Stomach (tissue), 4 donors: Measurements from ENCODE around the gene AMBP.

Experiments
- EP300 ChIP-seq: sonication (generic); formaldehyde crosslinking; IDR thresholded peaks from one replicate; pipeline ENCODE4 v1.6.1; 2017; ENCODE audit warnings: antibody characterized with exemption
- POLR2A ChIP-seq, 4 donors: fragments of 450-650 bp; IDR thresholded peaks; one replicate each; pipeline ENCODE4 v1.6.1; 2016; ENCODE audit warnings: antibody characterized with exemption in 4 of 4, control low read depth in 2 of 4, mild to moderate bottlenecking in 1 of 4, moderate library complexity in 1 of 4
- TF ChIP-seq, protein P1 (sequence below), 7 experiments: fragments of 450-650 bp in 4 of 7; fragments of 200-600 bp in 3 of 7; sonication (generic) in 3 of 7; IDR thresholded peaks; one replicate each; pipeline ENCODE4 v1.5.1; 2016 to 2019; ENCODE audit warnings: antibody characterized with exemption in 7 of 7, control low read depth in 2 of 7, mild to moderate bottlenecking in 1 of 7

GRCh38 chr9:114017741-114018715 is 60.1 kb downstream of the AMBP start:
- TF ChIP-seq POLR2A (IDR thresholded peaks at IDR 0.05), result no peak
- TF ChIP-seq, protein P1, sequence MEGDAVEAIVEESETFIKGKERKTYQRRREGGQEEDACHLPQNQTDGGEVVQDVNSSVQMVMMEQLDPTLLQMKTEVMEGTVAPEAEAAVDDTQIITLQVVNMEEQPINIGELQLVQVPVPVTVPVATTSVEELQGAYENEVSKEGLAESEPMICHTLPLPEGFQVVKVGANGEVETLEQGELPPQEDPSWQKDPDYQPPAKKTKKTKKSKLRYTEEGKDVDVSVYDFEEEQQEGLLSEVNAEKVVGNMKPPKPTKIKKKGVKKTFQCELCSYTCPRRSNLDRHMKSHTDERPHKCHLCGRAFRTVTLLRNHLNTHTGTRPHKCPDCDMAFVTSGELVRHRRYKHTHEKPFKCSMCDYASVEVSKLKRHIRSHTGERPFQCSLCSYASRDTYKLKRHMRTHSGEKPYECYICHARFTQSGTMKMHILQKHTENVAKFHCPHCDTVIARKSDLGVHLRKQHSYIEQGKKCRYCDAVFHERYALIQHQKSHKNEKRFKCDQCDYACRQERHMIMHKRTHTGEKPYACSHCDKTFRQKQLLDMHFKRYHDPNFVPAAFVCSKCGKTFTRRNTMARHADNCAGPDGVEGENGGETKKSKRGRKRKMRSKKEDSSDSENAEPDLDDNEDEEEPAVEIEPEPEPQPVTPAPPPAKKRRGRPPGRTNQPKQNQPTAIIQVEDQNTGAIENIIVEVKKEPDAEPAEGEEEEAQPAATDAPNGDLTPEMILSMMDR (IDR thresholded peaks at IDR 0.05), result no peak
- no peak for TF ChIP-seq EP300
